Mesodermal cell (in vitro differentiated cells): Measurements from ENCODE around the gene NARF.

Experiments
- H3K27ac ChIP-seq: 2 replicates; pipeline ENCODE4 v1.7.0; 2013; ENCODE audit warnings: mild to moderate bottlenecking, low read depth, low read length, moderate library complexity; ENCODE audit not compliant: severe bottlenecking
- H3K36me3 ChIP-seq: 2 replicates; pipeline ENCODE4 v1.7.1; 2013; ENCODE audit warnings: mild to moderate bottlenecking, low read length, moderate library complexity; ENCODE audit not compliant: control insufficient read depth, insufficient read depth
- H3K4me1 ChIP-seq: one replicate; pipeline ENCODE4 v1.7.1; 2013; ENCODE audit warnings: mild to moderate bottlenecking, low read length; ENCODE audit not compliant: insufficient read depth, control insufficient read depth, poor library complexity, severe bottlenecking
- H3K4me3 ChIP-seq: 2 replicates; pipeline ENCODE4 v1.7.0; 2013; ENCODE audit warnings: low read length, control low read depth, mild to moderate bottlenecking; ENCODE audit not compliant: insufficient read depth, poor library complexity, severe bottlenecking; ENCODE audit errors: extremely low read depth
- H3K9me3 ChIP-seq: 2 replicates; pipeline ENCODE4 v1.7.1; 2013; ENCODE audit warnings: mild to moderate bottlenecking, low read length, moderate library complexity; ENCODE audit not compliant: control insufficient read depth
- whole genome bisulfite sequencing, 2 experiments: methylation state at CpG; one replicate each; pipeline ENCODE4 v1.1.5; 2013; ENCODE audit warnings: missing lambda C conversion rate in 2 of 2; ENCODE audit not compliant: insufficient coverage in 2 of 2; 5-methylcytosine and 5-hydroxymethylcytosine counted together

Gene NARF

DNA sequence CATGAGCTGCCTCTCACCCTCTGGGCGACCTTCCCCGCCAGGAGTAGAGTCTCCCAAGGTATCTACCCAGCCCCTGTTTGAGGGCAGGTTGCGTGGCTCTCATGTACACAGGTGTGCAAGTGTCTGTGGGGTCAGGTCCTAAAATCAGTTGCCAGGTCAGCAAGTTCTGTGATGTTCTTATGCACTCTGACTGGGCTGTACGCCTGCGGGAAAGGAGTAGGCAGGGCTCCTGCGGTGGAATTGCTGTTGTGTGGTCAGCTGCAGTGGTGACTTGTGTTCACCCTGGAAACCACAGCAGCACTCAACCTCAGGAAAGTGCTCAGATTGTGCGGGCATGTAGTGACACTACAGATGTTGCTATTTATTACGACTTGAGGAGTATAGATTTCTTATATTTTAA lies 19.4 kb downstream of the NARF start:
- no peak overlapping the region for H3K27ac ChIP-seq
- H3K4me1 ChIP-seq = no peaks in the 10 kb centered on the region
- H3K9me3 ChIP-seq = no peaks in the 10 kb centered on the region
- H3K36me3 ChIP-seq = peaks cover 88% of the 10 kb centered on the region
- 96 to 97% methylated on average over 5 to 7 of the region's 8 CpGs for WGBS, 2 experiments
- H3K4me3 ChIP-seq = no peak overlapping the region

DNA sequence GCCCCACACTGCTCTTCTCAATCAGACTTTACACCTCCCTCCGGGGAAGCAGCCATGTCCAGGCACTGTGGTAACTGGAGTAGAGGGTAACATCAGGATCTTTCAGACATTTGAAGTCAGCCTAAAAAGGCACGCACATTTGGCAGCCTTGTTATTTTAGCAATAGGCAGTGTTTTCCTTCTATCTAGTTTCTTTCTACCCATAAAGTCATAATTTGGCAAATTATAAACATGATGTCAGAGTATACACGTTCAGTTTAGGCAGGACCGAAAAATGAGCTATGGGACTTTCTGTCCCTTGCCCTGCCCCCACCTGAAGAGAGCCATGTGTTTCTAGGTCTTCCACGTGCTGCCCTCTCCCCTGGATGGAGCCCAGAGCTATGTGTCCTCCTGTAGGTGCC lies 21.1 kb downstream of the NARF start:
- H3K4me1 ChIP-seq = no peaks in the 10 kb centered on the region
- H3K27ac ChIP-seq = no peak overlapping the region
- 98 to 100% methylated on average over 2 to 3 of the region's 5 CpGs for WGBS, 2 experiments
- no peak overlapping the region for H3K4me3 ChIP-seq
- H3K36me3 ChIP-seq = peaks cover 94% of the 10 kb centered on the region
- H3K9me3 ChIP-seq = no peaks in the 10 kb centered on the region

DNA sequence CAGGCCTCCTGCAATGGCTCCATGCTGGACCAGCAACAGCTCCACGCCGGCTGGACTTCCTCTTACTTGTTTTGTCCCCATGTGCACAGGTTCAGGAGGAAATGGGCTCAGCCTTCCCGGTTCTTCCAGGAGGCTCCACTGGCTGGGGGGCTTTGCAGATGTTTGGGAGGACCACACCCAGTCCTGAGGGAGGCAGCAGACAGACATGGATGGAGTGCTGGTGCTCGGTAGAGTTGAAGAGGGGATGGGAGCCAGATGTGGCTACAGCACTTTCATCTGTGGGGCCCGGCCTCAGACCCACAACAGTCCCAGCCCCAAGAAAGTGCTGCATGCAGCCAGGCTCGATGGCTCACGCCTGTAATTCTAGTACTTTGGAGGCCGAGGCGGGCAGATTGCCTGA lies 21.8 kb downstream of the NARF start:
- Histone ChIP-seq H3K4me3 (no peak overlapping the region), H3K27ac (no peak overlapping the region), H3K9me3 (no peaks in the 10 kb centered on the region), H3K36me3 (peaks cover 95% of the 10 kb centered on the region), H3K4me1 (no peaks in the 10 kb centered on the region)
- 97 to 98% methylated on average over 8 to 9 of the region's 9 CpGs for WGBS, 2 experiments

DNA sequence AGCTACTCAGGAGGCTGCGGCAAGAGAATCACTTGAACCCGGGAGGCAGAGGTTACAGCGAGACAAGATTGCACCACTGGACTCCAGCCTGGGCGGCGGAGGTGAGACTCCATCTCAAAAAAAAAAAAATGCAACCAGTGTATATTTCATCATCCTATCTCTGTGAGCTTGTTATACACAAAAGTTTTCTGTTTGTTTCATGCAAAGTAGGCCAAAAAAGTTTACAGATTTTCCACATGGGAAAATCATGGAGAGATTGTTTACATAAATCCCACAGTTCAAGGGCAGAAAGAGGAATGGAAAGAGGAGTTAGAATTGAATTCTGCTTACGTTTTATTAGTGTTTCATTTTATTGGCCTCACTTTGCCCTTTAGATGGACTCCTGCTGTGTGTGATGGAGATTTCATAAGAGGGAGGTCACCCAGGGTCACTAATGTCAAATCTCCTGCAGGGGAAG lies 24.7 kb downstream of the NARF start:
- H3K27ac ChIP-seq = no peak overlapping the region
- 94 to 100% methylated on average over 4 of the region's 6 CpGs for WGBS, 2 experiments
- H3K4me3 ChIP-seq = no peak overlapping the region
- H3K36me3 ChIP-seq = peaks cover 93% of the 10 kb centered on the region
- H3K9me3 ChIP-seq = no peaks in the 10 kb centered on the region
- no peaks in the 10 kb centered on the region for H3K4me1 ChIP-seq

DNA sequence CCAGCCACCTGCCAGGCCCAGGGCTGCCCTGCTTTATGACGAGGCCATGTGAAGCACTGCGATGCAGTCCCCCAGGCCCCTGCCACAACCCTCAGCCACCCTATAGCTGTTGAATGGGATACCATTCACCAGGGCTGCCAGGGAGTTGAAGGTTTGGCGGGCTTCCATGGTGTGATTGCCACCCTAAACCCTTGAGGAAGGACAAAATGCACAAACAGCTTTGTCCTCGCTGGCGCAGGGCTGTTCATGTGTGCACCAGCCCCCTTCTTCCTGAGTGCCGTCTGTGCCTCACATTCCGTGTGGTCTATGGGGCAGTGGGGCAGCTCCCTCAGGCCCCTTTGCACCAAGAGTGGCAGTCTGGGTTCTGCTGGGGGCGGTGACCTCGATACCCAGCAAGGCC lies 25.3 kb downstream of the NARF start:
- no peaks in the 10 kb centered on the region for H3K9me3 ChIP-seq
- H3K4me3 ChIP-seq = no peak overlapping the region
- H3K36me3 ChIP-seq = peaks cover 92% of the 10 kb centered on the region
- H3K4me1 ChIP-seq = no peaks in the 10 kb centered on the region
- H3K27ac ChIP-seq = no peak overlapping the region
- WGBS, 2 experiments = 88 to 93% methylated on average over 7 to 8 of the region's 9 CpGs

DNA sequence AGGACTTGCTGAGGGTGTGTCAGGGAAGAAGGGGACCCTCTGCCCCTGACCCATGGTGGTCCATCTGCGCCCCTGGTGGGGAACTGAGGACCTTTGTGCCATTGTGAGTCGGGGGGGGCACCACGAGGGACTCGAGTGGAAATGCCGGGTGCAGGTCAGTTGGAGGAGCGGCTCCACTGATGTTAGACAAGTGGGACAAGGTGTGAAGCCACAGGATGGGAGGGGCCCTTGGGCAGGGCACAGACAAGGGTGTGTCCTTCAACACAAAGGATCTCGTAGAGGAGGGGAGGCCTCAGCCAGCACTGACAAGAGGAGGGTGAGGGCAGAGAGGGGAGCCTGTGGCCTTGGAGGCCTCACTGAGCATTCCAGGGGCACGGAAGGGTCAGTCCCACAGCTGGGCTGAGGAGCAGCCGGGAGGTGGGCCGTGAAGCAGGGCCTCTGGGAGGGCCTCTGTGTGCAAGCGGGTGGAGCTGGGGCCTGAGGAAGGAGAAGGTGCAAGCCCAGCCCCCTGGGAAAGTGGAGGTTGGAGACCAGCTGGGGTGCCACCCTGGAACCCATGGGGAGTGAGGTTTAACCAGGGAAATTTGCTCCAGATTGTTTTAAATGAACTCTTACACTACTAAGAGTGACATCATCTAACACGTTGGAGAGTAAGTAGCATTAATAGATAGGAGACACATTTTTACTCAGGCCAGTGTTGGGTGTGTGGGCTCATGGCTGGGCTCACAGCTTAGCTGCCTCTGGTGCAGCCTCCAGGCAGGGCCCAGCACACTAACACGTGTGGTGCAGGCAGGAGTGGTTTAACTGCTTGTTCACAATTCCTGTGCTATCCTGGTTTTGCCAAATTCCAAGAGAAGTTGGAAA lies 27.9 kb downstream of the NARF start:
- WGBS, 2 experiments = 93 to 96% methylated on average over 9 to 11 of the region's 13 CpGs
- Histone ChIP-seq H3K36me3 (peaks cover 74% of the 10 kb centered on the region), H3K27ac (no peak overlapping the region), H3K4me3 (no peak overlapping the region), H3K4me1 (no peaks in the 10 kb centered on the region), H3K9me3 (no peaks in the 10 kb centered on the region)

DNA sequence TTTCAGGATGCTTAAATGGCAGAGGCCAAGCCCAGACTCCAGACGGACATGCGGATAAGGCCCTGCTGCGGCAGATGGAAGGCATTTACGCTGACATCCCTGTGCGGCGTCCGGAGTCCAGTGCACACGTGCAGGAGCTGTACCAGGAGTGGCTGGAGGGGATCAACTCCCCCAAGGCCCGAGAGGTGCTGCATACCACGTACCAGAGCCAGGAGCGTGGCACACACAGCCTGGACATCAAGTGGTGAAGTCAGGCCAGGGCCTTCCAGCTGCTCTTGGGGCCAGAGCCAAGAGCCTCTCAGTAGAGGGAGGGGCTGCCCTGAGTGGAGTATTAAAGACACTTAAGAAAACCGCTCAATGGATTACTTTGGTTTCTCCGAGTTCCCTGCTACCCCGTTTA lies 29.4 kb downstream of the NARF start:
- no peaks in the 10 kb centered on the region for H3K4me1 ChIP-seq
- peaks cover 60% of the 10 kb centered on the region for H3K36me3 ChIP-seq
- H3K4me3 ChIP-seq = no peak overlapping the region
- no peak overlapping the region for H3K27ac ChIP-seq
- WGBS, 2 experiments = 94 to 99% methylated on average over 12 to 13 of the region's 14 CpGs
- no peaks in the 10 kb centered on the region for H3K9me3 ChIP-seq

DNA sequence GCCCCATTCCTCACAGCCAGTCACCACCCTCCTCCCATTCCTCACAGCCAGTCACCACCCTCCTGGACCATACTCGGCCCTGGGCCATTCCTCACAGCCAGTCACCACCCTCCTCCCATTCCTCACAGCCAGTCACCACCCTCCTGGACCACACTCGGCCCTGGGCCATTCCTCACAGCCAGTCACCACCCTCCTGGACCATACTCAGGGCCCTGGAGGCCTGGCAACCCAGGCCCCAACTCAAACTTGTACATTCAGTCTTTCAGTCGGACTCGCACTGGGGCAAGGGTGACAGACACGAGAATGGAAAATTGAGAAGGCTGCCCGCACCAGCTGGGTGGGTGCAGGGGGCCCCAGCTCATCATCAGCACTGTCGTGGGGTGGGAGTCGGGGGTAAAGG lies 30.6 kb downstream of the NARF start:
- WGBS, 2 experiments = 89 to 90% methylated on average over 8 of the region's 8 CpGs
- Histone ChIP-seq H3K4me3 (no peak overlapping the region), H3K36me3 (peaks cover 48% of the 10 kb centered on the region), H3K4me1 (no peaks in the 10 kb centered on the region), H3K9me3 (no peaks in the 10 kb centered on the region), H3K27ac (no peak overlapping the region)

DNA sequence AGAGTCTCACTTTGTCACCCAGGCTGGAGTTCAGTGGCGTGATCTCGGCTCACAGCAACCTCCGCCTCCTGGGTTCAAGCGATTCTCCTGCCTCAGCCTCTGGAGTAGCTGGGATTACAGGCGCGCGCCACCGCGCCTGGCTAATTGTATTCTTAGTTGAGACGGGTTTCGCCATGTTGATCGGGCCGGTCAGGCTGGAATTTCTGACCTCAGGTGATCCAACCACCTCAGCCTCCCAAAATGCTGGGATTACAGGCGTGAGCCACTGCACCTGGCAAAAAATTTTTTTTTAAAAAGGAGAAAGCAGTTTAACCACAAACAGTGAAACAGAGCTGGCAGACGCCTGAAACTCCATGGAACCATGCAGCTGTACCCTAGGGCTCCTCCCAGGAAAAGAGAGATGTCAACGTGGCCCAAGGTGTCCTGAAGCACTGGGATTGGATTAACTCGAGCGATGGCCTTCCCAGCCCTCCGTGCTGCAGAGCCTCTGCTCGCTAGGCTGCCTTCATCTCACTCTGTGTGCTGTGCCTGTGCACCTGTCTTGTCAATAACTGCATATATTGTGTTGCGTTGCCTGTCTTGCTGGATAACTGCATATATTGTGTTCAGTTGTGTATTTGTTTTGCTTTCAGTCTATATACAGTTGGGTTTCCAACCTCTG lies 31.4 kb downstream of the NARF start:
- WGBS, 2 experiments = 89 to 92% methylated on average over 20 of the region's 21 CpGs
- no peaks in the 10 kb centered on the region for H3K4me1 ChIP-seq
- peaks cover 39% of the 10 kb centered on the region for H3K36me3 ChIP-seq
- H3K27ac ChIP-seq = no peak overlapping the region
- H3K9me3 ChIP-seq = no peaks in the 10 kb centered on the region
- H3K4me3 ChIP-seq = no peak overlapping the region

DNA sequence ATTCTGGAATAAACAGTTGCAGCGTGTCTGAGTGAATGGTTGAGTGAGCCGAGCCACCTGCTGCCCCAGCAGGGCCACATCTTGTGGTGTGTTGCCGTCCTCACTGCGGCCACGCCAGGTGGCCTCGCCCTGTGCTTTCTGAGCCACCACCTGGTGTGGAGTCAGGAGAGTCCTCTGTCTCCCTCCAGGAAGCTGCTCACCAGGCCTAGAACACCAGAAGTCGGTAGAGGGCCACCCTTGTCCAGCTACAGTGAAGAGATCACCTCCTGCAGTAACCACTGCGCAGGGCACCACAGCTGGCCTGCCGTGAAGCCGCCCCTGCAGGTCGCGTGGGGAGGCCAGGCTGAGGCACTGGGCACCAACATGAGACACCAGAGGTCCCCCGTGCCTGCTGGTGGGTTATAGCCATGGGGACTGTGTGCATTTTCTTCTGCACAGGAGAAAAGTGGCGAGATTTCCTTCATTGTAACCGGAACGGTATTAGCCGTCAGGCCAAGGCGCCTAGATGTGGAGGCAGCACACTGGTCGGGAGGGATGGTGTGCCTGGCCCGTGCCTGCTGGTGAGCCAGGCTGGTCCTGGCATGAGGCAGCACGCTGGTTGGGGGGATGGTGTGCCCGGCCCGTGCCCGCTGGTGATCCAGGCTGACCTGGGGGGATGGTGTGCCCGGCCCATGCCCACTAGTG lies 32.1 kb downstream of the NARF start:
- no peak overlapping the region for H3K27ac ChIP-seq
- no peaks in the 10 kb centered on the region for H3K4me1 ChIP-seq
- no peak overlapping the region for H3K4me3 ChIP-seq
- no peaks in the 10 kb centered on the region for H3K9me3 ChIP-seq
- 94 to 95% methylated on average over 21 to 22 of the region's 25 CpGs for WGBS, 2 experiments
- H3K36me3 ChIP-seq = peaks cover 33% of the 10 kb centered on the region
